ENCODE measurements around the gene MZT2B.
"Not testable (repeated sequence)": the region's sequence is repeated elsewhere in the genome, so short reads cannot be mapped to it uniquely, and the experiment has no call there.

DNA sequence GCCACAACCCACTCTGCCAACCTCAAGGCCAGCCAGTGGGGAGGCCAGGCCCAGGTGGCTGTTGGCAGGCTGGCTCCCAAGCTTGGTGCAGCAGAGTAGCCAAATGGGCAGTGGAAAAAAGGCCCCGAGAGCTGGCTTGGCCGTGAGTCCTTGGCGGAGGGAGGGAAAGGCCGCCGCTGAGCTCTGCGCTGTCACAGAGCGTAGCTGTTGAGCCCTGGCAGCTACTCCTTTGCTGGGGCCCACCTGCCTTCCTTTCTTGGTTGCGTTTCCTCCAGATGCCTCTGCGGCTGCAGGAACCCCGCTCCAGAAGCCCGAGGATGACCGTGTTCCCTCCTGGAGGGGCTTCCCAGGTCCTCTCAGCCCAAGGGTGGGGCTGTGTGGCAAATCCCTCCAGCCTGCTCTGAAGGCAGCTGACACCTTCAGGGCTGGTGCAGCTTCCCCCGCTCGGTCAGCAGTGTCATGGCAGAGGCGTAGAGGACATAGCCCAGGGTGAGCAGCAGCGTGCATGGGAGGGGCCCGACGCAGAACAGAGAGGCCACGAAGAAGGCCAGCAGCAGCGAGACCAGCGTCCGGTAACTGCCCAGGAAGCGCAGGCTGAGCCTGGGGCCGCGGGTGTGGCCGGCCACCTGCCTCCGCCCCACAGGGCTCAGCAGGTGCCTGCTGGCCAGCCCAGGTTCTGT is 29.8 kb upstream of the MZT2B start:
- TF ChIP-seq, protein P1, sequence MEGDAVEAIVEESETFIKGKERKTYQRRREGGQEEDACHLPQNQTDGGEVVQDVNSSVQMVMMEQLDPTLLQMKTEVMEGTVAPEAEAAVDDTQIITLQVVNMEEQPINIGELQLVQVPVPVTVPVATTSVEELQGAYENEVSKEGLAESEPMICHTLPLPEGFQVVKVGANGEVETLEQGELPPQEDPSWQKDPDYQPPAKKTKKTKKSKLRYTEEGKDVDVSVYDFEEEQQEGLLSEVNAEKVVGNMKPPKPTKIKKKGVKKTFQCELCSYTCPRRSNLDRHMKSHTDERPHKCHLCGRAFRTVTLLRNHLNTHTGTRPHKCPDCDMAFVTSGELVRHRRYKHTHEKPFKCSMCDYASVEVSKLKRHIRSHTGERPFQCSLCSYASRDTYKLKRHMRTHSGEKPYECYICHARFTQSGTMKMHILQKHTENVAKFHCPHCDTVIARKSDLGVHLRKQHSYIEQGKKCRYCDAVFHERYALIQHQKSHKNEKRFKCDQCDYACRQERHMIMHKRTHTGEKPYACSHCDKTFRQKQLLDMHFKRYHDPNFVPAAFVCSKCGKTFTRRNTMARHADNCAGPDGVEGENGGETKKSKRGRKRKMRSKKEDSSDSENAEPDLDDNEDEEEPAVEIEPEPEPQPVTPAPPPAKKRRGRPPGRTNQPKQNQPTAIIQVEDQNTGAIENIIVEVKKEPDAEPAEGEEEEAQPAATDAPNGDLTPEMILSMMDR (IDR thresholded peaks at IDR 0.05; ENCODE audit: insufficient read depth, low read length): not testable (repeated sequence)
- TF ChIP-seq, protein P2, sequence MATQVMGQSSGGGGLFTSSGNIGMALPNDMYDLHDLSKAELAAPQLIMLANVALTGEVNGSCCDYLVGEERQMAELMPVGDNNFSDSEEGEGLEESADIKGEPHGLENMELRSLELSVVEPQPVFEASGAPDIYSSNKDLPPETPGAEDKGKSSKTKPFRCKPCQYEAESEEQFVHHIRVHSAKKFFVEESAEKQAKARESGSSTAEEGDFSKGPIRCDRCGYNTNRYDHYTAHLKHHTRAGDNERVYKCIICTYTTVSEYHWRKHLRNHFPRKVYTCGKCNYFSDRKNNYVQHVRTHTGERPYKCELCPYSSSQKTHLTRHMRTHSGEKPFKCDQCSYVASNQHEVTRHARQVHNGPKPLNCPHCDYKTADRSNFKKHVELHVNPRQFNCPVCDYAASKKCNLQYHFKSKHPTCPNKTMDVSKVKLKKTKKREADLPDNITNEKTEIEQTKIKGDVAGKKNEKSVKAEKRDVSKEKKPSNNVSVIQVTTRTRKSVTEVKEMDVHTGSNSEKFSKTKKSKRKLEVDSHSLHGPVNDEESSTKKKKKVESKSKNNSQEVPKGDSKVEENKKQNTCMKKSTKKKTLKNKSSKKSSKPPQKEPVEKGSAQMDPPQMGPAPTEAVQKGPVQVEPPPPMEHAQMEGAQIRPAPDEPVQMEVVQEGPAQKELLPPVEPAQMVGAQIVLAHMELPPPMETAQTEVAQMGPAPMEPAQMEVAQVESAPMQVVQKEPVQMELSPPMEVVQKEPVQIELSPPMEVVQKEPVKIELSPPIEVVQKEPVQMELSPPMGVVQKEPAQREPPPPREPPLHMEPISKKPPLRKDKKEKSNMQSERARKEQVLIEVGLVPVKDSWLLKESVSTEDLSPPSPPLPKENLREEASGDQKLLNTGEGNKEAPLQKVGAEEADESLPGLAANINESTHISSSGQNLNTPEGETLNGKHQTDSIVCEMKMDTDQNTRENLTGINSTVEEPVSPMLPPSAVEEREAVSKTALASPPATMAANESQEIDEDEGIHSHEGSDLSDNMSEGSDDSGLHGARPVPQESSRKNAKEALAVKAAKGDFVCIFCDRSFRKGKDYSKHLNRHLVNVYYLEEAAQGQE (IDR thresholded peaks at IDR 0.05; ENCODE audit: insufficient replicate concordance, low read depth): not testable (repeated sequence)
- not testable (repeated sequence) for TF ChIP-seq POLR2AphosphoS5, GABPA (IDR thresholded peaks at IDR 0.05; ENCODE audit: low read depth)
